K562 (cell line): ENCODE data around the gene IRGQ. TPM values are rescaled to one million over a fixed set of nuclear protein-coding genes. Genes with fewer than 3 reads are reported as not detected.

ENCODE experiments used
- ATAC-seq: fragments of 200-7000 bp; cut with Tn5 transposase; 3 replicates; pipeline ENCODE4 v1.9.1; 2020; ENCODE audit warnings: moderate library complexity
- BruUV-seq: library from RNA; stranded (reverse); fragments of 400-500 nt; replicated peaks from 2 replicates; lab custom pipeline; 2021; lab: Mats Ljungman, UMichigan
- CTCF ChIA-PET: fragments of 300-600 bp; formaldehyde crosslinking; extraction: SDS; loops from one replicate; lab custom pipeline; 2021; ENCODE audit warnings: low intra/inter-chr PET ratio; lab: Yijun Ruan, JAX
- POLR2A ChIA-PET: fragments of 300-600, 350-650 bp; sonication (Branson Sonifier 250); formaldehyde crosslinking; extraction: SDS; loops from one replicate; lab custom pipeline; 2021; ENCODE audit warnings: antibody characterized with exemption, inconsistent platforms; lab: Yijun Ruan, JAX
- DNase-seq, 4 experiments: peaks; one replicate each; pipeline versions ENCODE4 v3.0.0 to v3.0.0-alpha.2; 2011 to 2018; ENCODE audit warnings: low spot score in 3 of 4, mixed read lengths in 3 of 4; ENCODE audit errors: extremely low read depth in 1 of 4
- FAIRE-seq: peaks from 2 replicates; lab custom pipeline; 2011; peaks lifted over from hg19 to GRCh38; lab: Jason Lieb, UNC
- H2AFZ ChIP-seq: 2 replicates; pipeline ENCODE4 v1.6.0; 2011; ENCODE audit warnings: low read depth, low read length, control low read depth, inconsistent platforms
- H3K27ac ChIP-seq: fragments of 200-600 bp; 3 replicates; pipeline ENCODE4 v1.8.0; 2011; ENCODE audit warnings: low read depth, mild to moderate bottlenecking, control low read depth, inconsistent platforms, low read length, moderate library complexity, mixed read lengths; ENCODE audit errors: extremely low read depth
- H3K27me3 ChIP-seq, 2 experiments: fragments of 300-600 bp in 1 of 2; 2 replicates in 1 of 2; 3 replicates in 1 of 2; pipeline versions ENCODE4 v1.6.0 to v1.8.0; 2011; ENCODE audit warnings: inconsistent platforms in 2 of 2, low read length in 2 of 2, mild to moderate bottlenecking in 1 of 2, mixed read lengths in 1 of 2, moderate library complexity in 1 of 2; ENCODE audit not compliant: control insufficient read depth in 2 of 2, insufficient read depth in 2 of 2
- H3K36me3 ChIP-seq: fragments of 300-600 bp; 3 replicates; pipeline ENCODE4 v1.8.0; 2011; ENCODE audit warnings: mild to moderate bottlenecking, low read length, inconsistent platforms; ENCODE audit not compliant: control insufficient read depth, insufficient read depth
- H3K4me1 ChIP-seq, 2 experiments: fragments of 200-600 bp in 1 of 2; replicated peaks in 1 of 2; 2 replicates in 1 of 2; 3 replicates in 1 of 2; pipeline versions ENCODE4 v1.5.1 to v1.8.0; 2011; ENCODE audit warnings: inconsistent platforms in 2 of 2, low read length in 2 of 2, mild to moderate bottlenecking in 1 of 2, mixed read lengths in 1 of 2, moderate library complexity in 1 of 2; ENCODE audit not compliant: control insufficient read depth in 2 of 2, insufficient read depth in 2 of 2
- H3K4me2 ChIP-seq: 2 replicates; pipeline ENCODE4 v1.6.1; 2011; ENCODE audit warnings: low read length, control low read depth, inconsistent platforms, mixed read lengths; ENCODE audit not compliant: insufficient read depth
- H3K4me3 ChIP-seq: fragments of 200-600 bp; sonication (generic), shearing (Covaris generic); 2 replicates; pipeline ENCODE4 v1.5.1; 2016; ENCODE audit warnings: control low read depth, inconsistent platforms
- H3K79me2 ChIP-seq: fragments of 200-600 bp; 3 replicates; pipeline ENCODE4 v1.8.0; 2011; ENCODE audit warnings: low read length, inconsistent platforms; ENCODE audit not compliant: control insufficient read depth, insufficient read depth
- H3K9ac ChIP-seq, 2 experiments: 2 replicates each; pipeline versions ENCODE4 v1.6.0 to v1.6.1; 2011; ENCODE audit warnings: low read depth in 2 of 2, low read length in 2 of 2, control low read depth in 1 of 2, inconsistent platforms in 1 of 2, mild to moderate bottlenecking in 1 of 2, mixed read lengths in 1 of 2; ENCODE audit not compliant: insufficient read depth in 1 of 2
- H3K9me1 ChIP-seq: one replicate; pipeline ENCODE4 v1.6.0; 2011; ENCODE audit warnings: inconsistent platforms, mild to moderate bottlenecking, low read length, moderate library complexity; ENCODE audit not compliant: control insufficient read depth, insufficient read depth
- H3K9me3 ChIP-seq: replicated peaks from 2 replicates; pipeline ENCODE4 v1.5.1; 2011; ENCODE audit warnings: low read depth, low read length, inconsistent platforms; ENCODE audit not compliant: control insufficient read depth, insufficient read depth
- H4K20me1 ChIP-seq: replicated peaks from 2 replicates; pipeline ENCODE4 v1.6.1; 2011; ENCODE audit warnings: low read length, inconsistent platforms, mixed read lengths; ENCODE audit not compliant: control insufficient read depth, insufficient read depth
- BRCA1 ChIP-seq, 2 experiments: fragments of 450-650 bp in 1 of 2; sonication (generic) in 1 of 2; formaldehyde crosslinking in 1 of 2; IDR thresholded peaks; 2 replicates each; pipeline versions ENCODE4 v1.5.0 to v1.6.1; 2017 to 2020; ENCODE audit warnings: mild to moderate bottlenecking in 1 of 2, missing genetic modification reagents in 1 of 2
- CHCHD3 ChIP-seq: fragments of 250-450 bp; sonication (Bioruptor Pico); IDR thresholded peaks from 2 replicates; pipeline ENCODE4 v2.1.2; 2022; ENCODE audit warnings: mild to moderate bottlenecking
- CHD2 ChIP-seq: IDR thresholded peaks from 2 replicates; pipeline ENCODE4 v1.6.1; 2011; ENCODE audit warnings: low read depth, low read length
- EWSR1 ChIP-seq: fragments of 450-650 bp; IDR thresholded peaks from 2 replicates; pipeline ENCODE4 v1.6.1; 2018; ENCODE audit warnings: borderline replicate concordance, mild to moderate bottlenecking, low read depth, moderate library complexity; ENCODE audit not compliant: partially characterized antibody
- FOXP1 ChIP-seq: sonication (generic); formaldehyde crosslinking; IDR thresholded peaks from 2 replicates; pipeline ENCODE4 v1.8.0; 2022; ENCODE audit warnings: mild to moderate bottlenecking, missing genetic modification reagents
- KLF13 ChIP-seq: fragments of 450-650 bp; IDR thresholded peaks from 2 replicates; pipeline ENCODE4 v1.6.1; 2016; ENCODE audit warnings: missing genetic modification characterization, low read depth, mild to moderate bottlenecking, missing compliant biosample characterization, moderate library complexity, borderline replicate concordance
- MAFG ChIP-seq: fragments of 450-650 bp; conservative IDR thresholded peaks from 2 replicates; pipeline ENCODE4 v1.6.1; 2016; ENCODE audit warnings: missing genetic modification characterization, missing compliant biosample characterization
- RBM14 ChIP-seq: fragments of 200-400 bp; formaldehyde crosslinking; IDR thresholded peaks from 2 replicates; pipeline ENCODE4 v1.6.1; 2018; ENCODE audit warnings: low read depth, mild to moderate bottlenecking, low read length, moderate library complexity, borderline replicate concordance; ENCODE audit not compliant: insufficient read depth
- RBM22 ChIP-seq: fragments of 200-400 bp; formaldehyde crosslinking; IDR thresholded peaks from 2 replicates; pipeline ENCODE4 v1.6.1; 2018; ENCODE audit warnings: low read length, low read depth; ENCODE audit not compliant: poor library complexity, severe bottlenecking
- RNF2 ChIP-seq: sonication (generic); IDR thresholded peaks from 2 replicates; pipeline ENCODE4 v1.6.1; 2016
- ZNF830 ChIP-seq: fragments of 250-450 bp; sonication (Bioruptor Pico); IDR thresholded peaks from 2 replicates; pipeline ENCODE4 v1.5.0; 2021; ENCODE audit warnings: mild to moderate bottlenecking
- WGBS: fragments of 100-300 bp; shearing (Covaris generic); methylation state at CpG from one replicate; pipeline ENCODE4 v1.1.6; 2016; ENCODE audit warnings: low coverage, mixed read lengths; ENCODE audit not compliant: insufficient coverage; ENCODE audit errors: missing lambda C conversion rate; 5-methylcytosine and 5-hydroxymethylcytosine counted together
- in situ Hi-C: fragments of 300-500 bp; cut with MboI; formaldehyde crosslinking; loops from 4 replicates; pipeline ENCODE4 v1.15.0; 2018; ENCODE audit warnings: inconsistent platforms, mixed read lengths
- intact Hi-C: fragments of 100-400 bp; cut with micrococcal nuclease; formaldehyde crosslinking; loops from 2 replicates; pipeline ENCODE4 v1.14.2; 2022
- polyA plus RNA-seq, 8 experiments: library from polyadenylated mRNA; depleted of rRNA in 4 of 8; stranded (reverse) in 5 of 8; unstranded in 3 of 8; fragments of >200 nt; fragmentation: Nextera tagmentation in 2 of 8; fragmentation: Illumina TruSeq in 1 of 8; extraction: Ambion mirVana in 2 of 8; extraction: Trizol in 1 of 8; gene quantifications; 2 replicates each; pipeline versions ENCODE4 v1.2.1 to v1.2.3, GENCODE V29; 2011 to 2014; ENCODE audit warnings: inconsistent platforms in 1 of 8, missing spikeins in 1 of 8
- total RNA-seq, 7 experiments: library from RNA; depleted of rRNA in 6 of 7; stranded (reverse); fragments of >200 nt in 6 of 7; fragmentation: Illumina TruSeq in 2 of 7; extraction: Trizol in 2 of 7; gene quantifications; 2 replicates each; pipeline versions ENCODE4 v1.2.1 to v1.2.3, GENCODE V29; 2011 to 2021; ENCODE audit warnings: low replicate concordance in 1 of 7
- TF ChIP-seq, protein P1 (sequence below): fragments of 450-650 bp; IDR thresholded peaks from 2 replicates; pipeline ENCODE4 v1.6.1; 2016; ENCODE audit warnings: low read depth, mild to moderate bottlenecking, moderate library complexity
- TF ChIP-seq, protein P2 (sequence below): fragments of 250-450 bp; sonication (Bioruptor Pico); IDR thresholded peaks from 2 replicates; pipeline ENCODE4 v1.5.0; 2021; ENCODE audit warnings: mild to moderate bottlenecking, borderline replicate concordance

Gene IRGQ
- total and polyA plus RNA-seq, 9 of the 15 experiments (the other 6 are each of a cell fraction or from before 2014, with no cell fraction given): 3.5 to 19.2 (median 7.9) TPM

DNA sequence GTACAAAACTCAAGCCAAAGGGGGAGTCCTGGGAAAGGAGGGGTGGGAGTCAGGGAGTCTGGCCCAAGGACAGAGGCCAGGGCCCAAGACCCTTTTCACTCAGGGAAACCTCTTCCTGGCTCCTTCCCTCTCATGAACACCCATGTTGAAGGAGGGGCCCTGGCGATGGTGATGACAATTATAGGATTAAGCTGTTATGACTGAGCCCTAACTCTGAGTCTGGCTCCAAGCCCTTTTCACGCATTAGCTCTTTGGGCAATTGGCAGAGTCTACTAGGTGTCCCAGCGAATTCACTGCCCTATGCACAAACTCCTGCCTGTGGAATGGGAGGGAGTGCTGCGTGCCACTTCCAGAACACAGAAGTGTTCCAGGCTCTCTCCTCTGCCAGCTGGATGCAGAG lies 42.3 kb downstream of the IRGQ start:
- Histone ChIP-seq H4K20me1 (no peaks in the 10 kb centered on the region), H3K4me1 (peaks cover 0 to 8% of the 10 kb centered on the region in 2 experiments; a peak in 2 of 5 replicates)
- intact Hi-C loops: loop anchor here (10.0 kb wide), 1 partner anchor 71 kb away; no protein-coding TSS in a partner anchor
- CTCF ChIA-PET: no interaction called here
- WGBS: 74% methylated on average over 4 of the region's 4 CpGs
- FAIRE-seq: no peak
- no peak for TF ChIP-seq FOXP1 (CRISPR knock-in tag)
- TF ChIP-seq, all 486 proteins: peak for 0
- H3K9me3 ChIP-seq: no peaks in the 10 kb centered on the region
- DNase-seq (no peak), ATAC-seq (no peak)
- peaks cover 61% of the 10 kb centered on the region; the same call in 2 of the 3 replicates for H3K36me3 ChIP-seq
- H3K9me1 ChIP-seq: no peaks in the 10 kb centered on the region
- POLR2A ChIA-PET: interaction anchor here (0.7 to 1.1 kb wide), 2 partner anchors 14 to 111 kb away, joined by 3 read pairs; no protein-coding TSS in a partner anchor
- H3K4me2 ChIP-seq: no peak overlapping the region
- no peak overlapping the region for H2AFZ ChIP-seq
- no peaks in the 10 kb centered on the region for H3K79me2 ChIP-seq
- BruUV-seq: no TSS peak
- in situ Hi-C loops: no loop called here
- H3K4me3 ChIP-seq: no peak overlapping the region
- H3K27ac ChIP-seq: no peak overlapping the region
- H3K27me3 ChIP-seq: no peaks in the 10 kb centered on the region
- H3K9ac ChIP-seq: no peak overlapping the region

DNA sequence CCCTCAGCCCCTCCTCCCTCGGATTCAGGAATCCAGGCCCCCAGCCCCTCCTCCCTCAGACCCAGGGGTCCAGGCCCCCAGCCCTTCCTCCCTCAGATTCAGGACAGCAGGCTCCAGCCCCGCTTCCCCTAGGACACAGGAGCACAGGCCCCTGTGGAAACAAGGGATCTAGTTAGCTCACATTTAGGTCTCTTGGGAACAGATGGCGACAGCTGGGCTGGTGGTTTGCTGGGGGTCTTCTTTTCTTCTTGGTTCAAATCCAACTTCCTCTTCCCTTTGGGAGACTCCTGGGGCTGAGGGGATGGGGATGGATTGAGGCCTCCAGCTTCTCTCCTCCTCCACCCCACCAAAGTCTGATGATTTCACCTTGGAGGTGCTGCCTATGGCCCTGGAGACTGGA lies 43.3 kb downstream of the IRGQ start:
- Histone ChIP-seq H3K9me3 (no peaks in the 10 kb centered on the region), H2AFZ (no peak overlapping the region), H3K9me1 (no peaks in the 10 kb centered on the region), H3K36me3 (peaks cover 55% of the 10 kb centered on the region; the same call in 2 of the 3 replicates), H3K9ac (no peak overlapping the region), H3K79me2 (no peaks in the 10 kb centered on the region), H3K27ac (no peak overlapping the region), H3K4me3 (no peak overlapping the region), H3K4me2 (no peak overlapping the region), H3K27me3 (no peaks in the 10 kb centered on the region), H3K4me1 (peaks cover 0 to 8% of the 10 kb centered on the region in 2 experiments; a peak in 2 of 5 replicates), H4K20me1 (no peaks in the 10 kb centered on the region)
- ChIA-PET POLR2A (interaction anchor here (1.1 kb wide), 1 partner anchor 56 kb away, joined by 3 read pairs; no protein-coding TSS in a partner anchor), CTCF (no interaction called here)
- FAIRE-seq (no peak), ATAC-seq (no peak), DNase-seq (no peak)
- BruUV-seq: no TSS peak
- intact Hi-C loops (loop anchor here (10.0 kb wide), 1 partner anchor 72 kb away; no protein-coding TSS in a partner anchor), in situ Hi-C loops (no loop called here)
- 94% methylated on average over 2 of the region's 3 CpGs for WGBS
- no peak for TF ChIP-seq RBM22
- TF ChIP-seq, protein P1, sequence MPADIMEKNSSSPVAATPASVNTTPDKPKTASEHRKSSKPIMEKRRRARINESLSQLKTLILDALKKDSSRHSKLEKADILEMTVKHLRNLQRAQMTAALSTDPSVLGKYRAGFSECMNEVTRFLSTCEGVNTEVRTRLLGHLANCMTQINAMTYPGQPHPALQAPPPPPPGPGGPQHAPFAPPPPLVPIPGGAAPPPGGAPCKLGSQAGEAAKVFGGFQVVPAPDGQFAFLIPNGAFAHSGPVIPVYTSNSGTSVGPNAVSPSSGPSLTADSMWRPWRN: no peak
- TF ChIP-seq, protein P2, sequence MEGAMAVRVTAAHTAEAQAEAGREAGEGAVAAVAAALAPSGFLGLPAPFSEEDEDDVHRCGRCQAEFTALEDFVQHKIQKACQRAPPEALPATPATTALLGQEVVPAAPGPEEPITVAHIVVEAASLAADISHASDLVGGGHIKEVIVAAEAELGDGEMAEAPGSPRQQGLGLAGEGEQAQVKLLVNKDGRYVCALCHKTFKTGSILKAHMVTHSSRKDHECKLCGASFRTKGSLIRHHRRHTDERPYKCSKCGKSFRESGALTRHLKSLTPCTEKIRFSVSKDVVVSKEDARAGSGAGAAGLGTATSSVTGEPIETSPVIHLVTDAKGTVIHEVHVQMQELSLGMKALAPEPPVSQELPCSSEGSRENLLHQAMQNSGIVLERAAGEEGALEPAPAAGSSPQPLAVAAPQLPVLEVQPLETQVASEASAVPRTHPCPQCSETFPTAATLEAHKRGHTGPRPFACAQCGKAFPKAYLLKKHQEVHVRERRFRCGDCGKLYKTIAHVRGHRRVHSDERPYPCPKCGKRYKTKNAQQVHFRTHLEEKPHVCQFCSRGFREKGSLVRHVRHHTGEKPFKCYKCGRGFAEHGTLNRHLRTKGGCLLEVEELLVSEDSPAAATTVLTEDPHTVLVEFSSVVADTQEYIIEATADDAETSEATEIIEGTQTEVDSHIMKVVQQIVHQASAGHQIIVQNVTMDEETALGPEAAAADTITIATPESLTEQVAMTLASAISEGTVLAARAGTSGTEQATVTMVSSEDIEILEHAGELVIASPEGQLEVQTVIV: no peak
- TF ChIP-seq ZNF830 (CRISPR knock-in tag): no peak
- TF ChIP-seq BRCA1 (IDR thresholded peaks at IDR 0.05): no peak
- TF ChIP-seq BRCA1 (CRISPR knock-in tag; IDR thresholded peaks at IDR 0.05): no peak
- no peak for TF ChIP-seq EWSR1
- TF ChIP-seq KLF13 (tag): no peak
- TF ChIP-seq CHD2: no peak
- no peak for TF ChIP-seq CHCHD3 (CRISPR knock-in tag)
- no peak for TF ChIP-seq MAFG
- no peak for TF ChIP-seq RBM14
- no peak for TF ChIP-seq RNF2
